ENCODE data around the gene ASB7.

The ASB7 gene

GRCh38 chr15:100595964-100596363 is 6.4 kb upstream of the ASB7 start:
- H3K4me3 ChIP-seq (ENCODE audit: low read depth, low read length), result peak overlapping the region; percentile 42
- TF ChIP-seq CTCF (IDR thresholded peaks at IDR 0.05; ENCODE audit: insufficient read depth, low read depth, low read length, missing control alignments), result no peak
- DNase-seq (ENCODE audit: low read depth), result no peak

DNA sequence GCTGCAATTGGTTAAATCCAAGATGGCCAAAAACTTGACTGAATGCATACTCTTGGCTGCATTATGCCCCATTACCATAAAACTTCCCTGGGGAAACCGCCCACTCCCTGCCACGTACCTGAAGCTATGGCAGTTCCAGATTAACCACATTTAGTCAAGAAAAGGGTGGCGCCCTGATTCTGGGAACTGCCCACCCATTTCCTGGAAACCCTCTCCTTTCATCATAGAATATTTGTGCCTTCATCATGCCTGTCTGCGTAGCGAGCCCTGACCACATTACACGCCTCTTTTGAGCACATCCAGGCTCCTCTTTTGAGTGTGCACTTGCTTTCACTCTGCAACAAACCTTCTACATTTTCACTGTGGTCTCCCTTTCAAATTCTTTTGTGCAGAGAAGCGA is 5.6 kb upstream of the ASB7 start:
- no peak for TF ChIP-seq CTCF (IDR thresholded peaks at IDR 0.05; ENCODE audit: insufficient read depth, low read depth, low read length, missing control alignments)
- peak; percentile 91 for DNase-seq (ENCODE audit: low read depth)
- peak overlapping the region; percentile 42 for H3K4me3 ChIP-seq (ENCODE audit: low read depth, low read length)

- TF ChIP-seq CTCF (IDR thresholded peaks at IDR 0.05; ENCODE audit: insufficient read depth, low read depth, low read length, missing control alignments), result no peak
- H3K4me3 ChIP-seq (ENCODE audit: low read depth, low read length), result no peak overlapping the region
Measured at GRCh38 chr15:100597862-100598261, 4.5 kb upstream of the ASB7 start.

DNA sequence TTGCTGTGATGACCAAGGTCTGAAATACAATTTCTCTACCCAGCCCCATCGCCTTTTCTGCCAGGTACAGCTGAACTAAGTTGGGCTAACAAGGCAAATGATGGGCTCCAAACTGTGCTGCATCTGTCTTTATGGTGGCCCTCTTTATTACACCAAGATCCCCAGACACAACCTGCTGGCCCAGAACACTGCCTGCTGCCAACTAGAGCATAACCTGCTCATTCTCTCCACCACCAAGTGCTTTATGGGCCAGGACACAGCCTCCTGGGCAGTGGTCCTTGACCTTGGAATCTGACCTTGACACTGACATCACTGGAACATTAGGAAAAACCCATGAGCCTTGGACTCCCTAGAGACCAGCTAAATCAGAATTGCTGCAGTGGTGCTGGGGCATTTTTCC is 3.7 kb upstream of the ASB7 start:
- peak; percentile 10 for DNase-seq (ENCODE audit: low read depth)
- H3K4me3 ChIP-seq (ENCODE audit: low read depth, low read length), result no peak overlapping the region
- TF ChIP-seq CTCF (IDR thresholded peaks at IDR 0.05; ENCODE audit: insufficient read depth, low read depth, low read length, missing control alignments), result no peak

More at GRCh38 chr15:100597862-100598261, 4.5 kb upstream of the ASB7 start:
- DNase-seq (ENCODE audit: low read depth), result no peak

GRCh38 chr15:100601163-100601562 is 1.2 kb upstream of the ASB7 start:
- DNase-seq (ENCODE audit: low read depth), result peak; percentile 52
- H3K4me3 ChIP-seq (ENCODE audit: low read depth, low read length), result peak overlapping the region; percentile 94

GRCh38 chr15:100601617-100602063 is 749 bp upstream of the ASB7 start:
- TF ChIP-seq CTCF (IDR thresholded peaks at IDR 0.05; ENCODE audit: insufficient read depth, low read depth, low read length, missing control alignments), result no peak
- peak overlapping the region; percentile 94 for H3K4me3 ChIP-seq (ENCODE audit: low read depth, low read length)
- no peak for DNase-seq (ENCODE audit: low read depth)

More at GRCh38 chr15:100601163-100601562, 1.2 kb upstream of the ASB7 start:
- no peak for TF ChIP-seq CTCF (IDR thresholded peaks at IDR 0.05; ENCODE audit: insufficient read depth, low read depth, low read length, missing control alignments)

DNA sequence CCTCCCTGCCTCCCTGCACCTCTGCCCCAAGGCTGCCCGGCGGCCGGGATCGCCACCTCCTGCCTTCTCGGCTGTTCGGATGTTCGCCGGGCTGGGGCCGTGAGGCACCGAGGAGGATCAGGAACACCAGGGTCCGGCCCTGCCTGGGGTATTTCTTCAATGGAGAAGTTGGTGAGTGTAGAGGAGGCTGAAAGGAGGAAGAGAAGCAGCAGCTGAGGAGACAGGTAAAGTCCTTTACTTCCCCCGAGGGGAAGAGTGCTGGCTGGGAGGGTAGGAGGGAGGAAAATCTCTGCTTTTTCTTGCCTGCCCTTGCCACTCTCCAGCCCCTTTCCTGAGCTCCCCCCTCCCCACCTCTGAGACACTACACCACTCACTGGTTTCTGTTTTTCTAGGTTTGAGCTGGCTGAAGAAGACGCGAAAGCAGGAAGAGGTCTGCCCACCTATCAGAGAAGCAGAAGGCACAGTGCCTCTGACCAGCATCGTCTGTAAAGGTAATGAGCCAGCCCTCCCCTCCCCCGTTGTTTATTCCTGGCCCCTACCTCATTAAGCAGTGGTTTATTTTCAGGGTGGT is 519 bp downstream of the ASB7 start:
- no peak for TF ChIP-seq CTCF (IDR thresholded peaks at IDR 0.05; ENCODE audit: insufficient read depth, low read depth, low read length, missing control alignments)
- DNase-seq (ENCODE audit: low read depth), result peak; percentile 83
- H3K4me3 ChIP-seq (ENCODE audit: low read depth, low read length), result peak overlapping the region; percentile 80

Measured in GM12865 (cell line).